Pulmonary artery endothelial cell (primary cell): ENCODE measurements around the gene MSRB1. TPM values are rescaled to one million over a fixed set of nuclear protein-coding genes. Genes with fewer than 3 reads are reported as not detected.
"Not testable (repeated sequence)": the region's sequence is repeated elsewhere in the genome, so short reads cannot be mapped to it uniquely, and the experiment has no call there.

ENCODE experiments used
- DNase-seq: peaks from one replicate; pipeline ENCODE4 v3.0.0-alpha.2; 2011; ENCODE audit warnings: low read depth, low spot score
- total RNA-seq: library from RNA; depleted of rRNA; stranded (reverse); fragments of >200 nt; gene quantifications from 2 replicates; pipeline ENCODE4 v1.2.3, GENCODE V29; 2014

Gene MSRB1
- total RNA-seq, 1 donor from 2014 or later, result 11.1 TPM

- no peak for DNase-seq
Measured at GRCh38 chr16:1941162-1942046, 1.6 kb downstream of the MSRB1 start.

- DNase-seq, result no peak
Measured at GRCh38 chr16:1940273-1941161, 2.5 kb downstream of the MSRB1 start.

GRCh38 chr16:1939833-1940232, 3.2 kb downstream of the MSRB1 start:
- DNase-seq, result not testable (repeated sequence)

GRCh38 chr16:1938910-1939309, 4.1 kb downstream of the MSRB1 start:
- no peak for DNase-seq

- DNase-seq, result no peak
Measured at GRCh38 chr16:1938316-1938715, 4.7 kb downstream of the MSRB1 start.

- no peak for DNase-seq
Measured at GRCh38 chr16:1936945-1937479, 6.0 kb downstream of the MSRB1 start.

- DNase-seq, result no peak
Measured at GRCh38 chr16:1933097-1933661, 9.8 kb downstream of the MSRB1 start.

GRCh38 chr16:1932050-1933028, 10.7 kb downstream of the MSRB1 start:
- DNase-seq, result no peak

GRCh38 chr16:1930338-1930720, 12.7 kb downstream of the MSRB1 start:
- no peak for DNase-seq

- DNase-seq, result peak; percentile 29
Measured at GRCh38 chr16:1929578-1930337, 13.2 kb downstream of the MSRB1 start.

- no peak for DNase-seq
Measured at GRCh38 chr16:1929105-1929504, 13.9 kb downstream of the MSRB1 start.

GRCh38 chr16:1926271-1926670, 16.7 kb downstream of the MSRB1 start:
- DNase-seq, result no peak

- DNase-seq, result no peak
Measured at GRCh38 chr16:1924095-1924494, 18.9 kb downstream of the MSRB1 start.

- no peak for DNase-seq
Measured at GRCh38 chr16:1923299-1924034, 19.5 kb downstream of the MSRB1 start.

- DNase-seq, result no peak
Measured at GRCh38 chr16:1922357-1922756, 20.6 kb downstream of the MSRB1 start.

GRCh38 chr16:1920727-1921171, 22.2 kb downstream of the MSRB1 start:
- DNase-seq, result no peak

- DNase-seq, result not testable (repeated sequence)
Measured at GRCh38 chr16:1920122-1920521, 22.9 kb downstream of the MSRB1 start.

- DNase-seq, result no peak
Measured at GRCh38 chr16:1919327-1919998, 23.5 kb downstream of the MSRB1 start.
